OCI-LY1 (cell line): Measurements from ENCODE around the gene ARHGAP8.

Experiments used
- H2AFZ ChIP-seq: fragments of 200-600 bp; sonication (generic), shearing (Covaris generic); 2 replicates; pipeline ENCODE4 v1.6.0; 2014; ENCODE audit warnings: antibody characterized with exemption, mild to moderate bottlenecking, low read length
- H3F3A ChIP-seq: fragments of 200-600 bp; sonication (generic), shearing (Covaris generic); 2 replicates; pipeline ENCODE4 v1.6.0; 2014; ENCODE audit warnings: mild to moderate bottlenecking, antibody characterized with exemption, low read length, moderate library complexity; ENCODE audit not compliant: insufficient read depth
- H3K27ac ChIP-seq: fragments of 200-600 bp; sonication (generic); 2 replicates; pipeline ENCODE4 v1.5.1; 2014; ENCODE audit warnings: low read length, mixed run types, mild to moderate bottlenecking, low read depth; ENCODE audit not compliant: poor library complexity, severe bottlenecking
- H3K27me3 ChIP-seq: fragments of 200-600 bp; sonication (generic); 2 replicates; pipeline ENCODE4 v1.6.0; 2014; ENCODE audit warnings: antibody characterized with exemption, mild to moderate bottlenecking, low read length, moderate library complexity; ENCODE audit not compliant: insufficient read depth
- H3K36me3 ChIP-seq: fragments of 200-600 bp; sonication (generic); 2 replicates; pipeline ENCODE4 v1.6.1; 2014; ENCODE audit warnings: mild to moderate bottlenecking, antibody characterized with exemption, low read length, moderate library complexity, mixed read lengths; ENCODE audit not compliant: insufficient read depth
- H3K4me1 ChIP-seq: fragments of 200-600 bp; sonication (generic); 2 replicates; pipeline ENCODE4 v1.5.1; 2014; ENCODE audit warnings: mild to moderate bottlenecking, low read length, moderate library complexity; ENCODE audit not compliant: insufficient read depth, severe bottlenecking
- H3K4me2 ChIP-seq: fragments of 200-600 bp; sonication (generic), shearing (Covaris generic); 2 replicates; pipeline ENCODE4 v1.6.1; 2014; ENCODE audit warnings: low read length
- H3K4me3 ChIP-seq: fragments of 200-600 bp; sonication (generic); 2 replicates; pipeline ENCODE4 v1.5.1; 2014; ENCODE audit warnings: low read length, low read depth, mild to moderate bottlenecking, mixed read lengths; ENCODE audit not compliant: poor library complexity, severe bottlenecking
- H3K79me2 ChIP-seq: fragments of 200-600 bp; shearing (Covaris generic); 2 replicates; pipeline ENCODE4 v1.6.1; 2016; ENCODE audit warnings: mixed run types, low read length, mixed read lengths; ENCODE audit not compliant: insufficient read depth
- H3K9ac ChIP-seq: fragments of 200-600 bp; sonication (generic), shearing (Covaris generic); 2 replicates; pipeline ENCODE4 v1.6.1; 2014; ENCODE audit warnings: mild to moderate bottlenecking, low read length, mixed read lengths
- H3K9me2 ChIP-seq: fragments of 200-600 bp; sonication (generic), shearing (Covaris generic); 2 replicates; pipeline ENCODE4 v1.6.1; 2014; ENCODE audit warnings: low read depth, mild to moderate bottlenecking, low read length, mixed read lengths
- H3K9me3 ChIP-seq: fragments of 200-600 bp; shearing (Covaris generic); 2 replicates; pipeline ENCODE4 v1.6.1; 2014; ENCODE audit warnings: low read length, mixed read lengths
- H4K20me1 ChIP-seq: fragments of 200-600 bp; sonication (generic), shearing (Covaris generic); 2 replicates; pipeline ENCODE4 v1.6.0; 2016; ENCODE audit warnings: mild to moderate bottlenecking, low read length; ENCODE audit not compliant: insufficient read depth
- EZH2 ChIP-seq: fragments of 200-600 bp; sonication (generic), shearing (Covaris generic); IDR thresholded peaks from 2 replicates; pipeline ENCODE4 v1.8.0; 2017; ENCODE audit warnings: borderline replicate concordance, mixed run types, mild to moderate bottlenecking, antibody characterized with exemption, low read length, moderate library complexity, mixed read lengths
- TF ChIP-seq, protein P1 (sequence below): fragments of 200-600 bp; sonication (generic), shearing (Covaris generic); IDR thresholded peaks from 2 replicates; pipeline ENCODE4 v1.5.1; 2017; ENCODE audit warnings: mild to moderate bottlenecking, antibody characterized with exemption, low read length, moderate library complexity, mixed read lengths

The ARHGAP8 gene

GRCh38 chr22:44839721-44840120 lies 87.3 kb downstream of the ARHGAP8 start:
- TF ChIP-seq, protein P1, sequence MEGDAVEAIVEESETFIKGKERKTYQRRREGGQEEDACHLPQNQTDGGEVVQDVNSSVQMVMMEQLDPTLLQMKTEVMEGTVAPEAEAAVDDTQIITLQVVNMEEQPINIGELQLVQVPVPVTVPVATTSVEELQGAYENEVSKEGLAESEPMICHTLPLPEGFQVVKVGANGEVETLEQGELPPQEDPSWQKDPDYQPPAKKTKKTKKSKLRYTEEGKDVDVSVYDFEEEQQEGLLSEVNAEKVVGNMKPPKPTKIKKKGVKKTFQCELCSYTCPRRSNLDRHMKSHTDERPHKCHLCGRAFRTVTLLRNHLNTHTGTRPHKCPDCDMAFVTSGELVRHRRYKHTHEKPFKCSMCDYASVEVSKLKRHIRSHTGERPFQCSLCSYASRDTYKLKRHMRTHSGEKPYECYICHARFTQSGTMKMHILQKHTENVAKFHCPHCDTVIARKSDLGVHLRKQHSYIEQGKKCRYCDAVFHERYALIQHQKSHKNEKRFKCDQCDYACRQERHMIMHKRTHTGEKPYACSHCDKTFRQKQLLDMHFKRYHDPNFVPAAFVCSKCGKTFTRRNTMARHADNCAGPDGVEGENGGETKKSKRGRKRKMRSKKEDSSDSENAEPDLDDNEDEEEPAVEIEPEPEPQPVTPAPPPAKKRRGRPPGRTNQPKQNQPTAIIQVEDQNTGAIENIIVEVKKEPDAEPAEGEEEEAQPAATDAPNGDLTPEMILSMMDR, result no peak
- no peak for TF ChIP-seq EZH2
- Histone ChIP-seq H4K20me1 (no peaks in the 10 kb centered on the region), H3K27me3 (peaks cover 10% of the 10 kb centered on the region; the same call in 1 of the 2 replicates), H3K9me3 (peaks cover under 1% of the 10 kb centered on the region; the same call in 1 of the 2 replicates), H3F3A (no peaks in the 10 kb centered on the region), H3K9me2 (no peaks in the 10 kb centered on the region), H3K27ac (no peak overlapping the region), H3K9ac (no peak overlapping the region), H2AFZ (no peak overlapping the region), H3K79me2 (no peaks in the 10 kb centered on the region), H3K4me2 (no peak overlapping the region), H3K36me3 (no peaks in the 10 kb centered on the region; the same call in 1 of the 2 replicates), H3K4me3 (no peak overlapping the region), H3K4me1 (no peaks in the 10 kb centered on the region)

DNA sequence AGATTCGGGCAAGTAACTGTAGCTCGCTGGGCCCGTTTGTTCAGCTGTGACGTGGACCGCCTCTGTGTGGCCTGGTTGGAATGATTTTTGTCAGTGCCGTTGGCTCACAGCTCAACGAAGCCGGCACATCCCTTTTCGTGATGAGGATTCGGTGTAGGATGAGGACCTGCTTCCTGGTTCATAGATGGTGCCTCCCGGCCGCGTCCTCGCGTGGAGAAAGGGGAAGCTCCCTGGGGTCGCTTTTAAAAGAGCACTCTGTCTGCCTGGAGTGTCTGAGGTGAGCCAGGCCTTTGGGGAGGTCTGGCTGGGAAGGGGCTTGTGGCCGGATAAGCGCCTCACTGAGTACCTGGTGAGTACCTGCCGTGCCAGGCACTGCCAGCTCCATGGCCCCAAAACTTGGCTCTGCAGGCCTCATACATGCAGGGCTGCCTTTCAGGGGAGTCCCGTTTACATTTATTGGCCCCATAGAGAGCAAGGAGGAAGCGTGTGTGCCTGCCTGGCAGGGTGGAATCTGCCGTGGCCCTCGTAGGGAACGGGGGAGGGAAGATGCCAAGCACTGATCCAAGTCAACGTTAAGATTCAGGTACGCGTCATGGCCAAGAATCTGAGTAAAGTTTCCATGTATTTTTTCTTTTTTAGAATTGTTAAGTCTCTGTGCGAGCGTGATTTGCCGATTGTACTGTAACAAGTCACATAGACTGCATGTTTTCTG lies 88.4 kb downstream of the ARHGAP8 start:
- Histone ChIP-seq H3K9me3 (no peaks in the 10 kb centered on the region), H3K79me2 (no peaks in the 10 kb centered on the region), H4K20me1 (no peaks in the 10 kb centered on the region), H3K4me2 (no peak overlapping the region), H3F3A (no peaks in the 10 kb centered on the region), H2AFZ (no peak overlapping the region), H3K27me3 (peaks cover 6% of the 10 kb centered on the region; the same call in 1 of the 2 replicates), H3K4me1 (no peaks in the 10 kb centered on the region), H3K27ac (no peak overlapping the region), H3K4me3 (no peak overlapping the region), H3K9me2 (no peaks in the 10 kb centered on the region), H3K9ac (no peak overlapping the region), H3K36me3 (no peaks in the 10 kb centered on the region)
- TF ChIP-seq EZH2, result no peak
- TF ChIP-seq, protein P1, result no peak

DNA sequence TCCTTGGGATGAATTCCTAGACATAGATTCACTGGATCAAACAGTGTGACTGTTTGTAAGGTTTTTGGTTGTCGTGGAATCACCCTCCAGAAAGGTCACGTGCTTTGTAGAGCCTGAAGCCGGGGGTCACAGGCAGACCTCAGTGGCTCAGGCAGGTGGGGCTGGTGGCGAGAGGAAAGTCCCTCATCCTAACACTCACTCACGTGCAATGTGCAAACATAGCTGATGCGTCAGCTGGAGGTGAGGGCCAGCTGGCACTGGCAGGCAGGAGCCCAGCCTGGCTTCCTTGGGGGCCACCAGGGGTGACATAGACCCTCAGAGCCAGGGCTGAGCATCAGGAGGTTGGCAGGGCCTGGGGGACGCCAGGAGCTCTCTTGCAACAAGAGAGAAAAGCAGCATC lies 90.0 kb downstream of the ARHGAP8 start:
- H3K9me2 ChIP-seq, result no peaks in the 10 kb centered on the region
- no peak overlapping the region for H3K27ac ChIP-seq
- H3K4me2 ChIP-seq, result no peak overlapping the region
- no peaks in the 10 kb centered on the region for H3K36me3 ChIP-seq
- H3F3A ChIP-seq, result no peaks in the 10 kb centered on the region
- peaks cover 4% of the 10 kb centered on the region; the same call in 1 of the 2 replicates for H3K27me3 ChIP-seq
- H2AFZ ChIP-seq, result no peak overlapping the region
- no peaks in the 10 kb centered on the region for H3K4me1 ChIP-seq
- H3K79me2 ChIP-seq, result no peaks in the 10 kb centered on the region
- H4K20me1 ChIP-seq, result no peaks in the 10 kb centered on the region
- no peak for TF ChIP-seq EZH2
- TF ChIP-seq, protein P1, result no peak
- H3K9me3 ChIP-seq, result no peaks in the 10 kb centered on the region
- no peak overlapping the region for H3K9ac ChIP-seq
- no peak overlapping the region for H3K4me3 ChIP-seq
